NT2/D1 (cell line): ENCODE results near the gene FARP1.

Source experiments
- SUZ12 ChIP-seq: IDR thresholded peaks from 2 replicates; pipeline ENCODE4 v1.6.1; 2011; ENCODE audit not compliant: insufficient read length, insufficient read depth; ENCODE audit errors: extremely low read depth
- ZNF274 ChIP-seq: IDR thresholded peaks from 2 replicates; pipeline ENCODE4 v1.6.1; 2011; ENCODE audit warnings: mild to moderate bottlenecking, low read depth, low read length

- TF ChIP-seq ZNF274, result no peak
- no peak for TF ChIP-seq SUZ12
Measured at GRCh38 chr13:98198683-98199082, 55.8 kb downstream of the FARP1 start.
